Stimulated activated CD8-positive, alpha-beta memory T cell treated with anti-CD3 and anti-CD28 coated beads, Interleukin-15, amount 100 ng/mL, for 4 hours (primary cell): ENCODE data around the gene MAS1L.

Experiments used
- DNase-seq, 2 donors: peaks; one replicate each; pipeline ENCODE4 v3.0.0-alpha.2; 2020; ENCODE audit warnings: low read depth in 2 of 2

The MAS1L gene, protein sequence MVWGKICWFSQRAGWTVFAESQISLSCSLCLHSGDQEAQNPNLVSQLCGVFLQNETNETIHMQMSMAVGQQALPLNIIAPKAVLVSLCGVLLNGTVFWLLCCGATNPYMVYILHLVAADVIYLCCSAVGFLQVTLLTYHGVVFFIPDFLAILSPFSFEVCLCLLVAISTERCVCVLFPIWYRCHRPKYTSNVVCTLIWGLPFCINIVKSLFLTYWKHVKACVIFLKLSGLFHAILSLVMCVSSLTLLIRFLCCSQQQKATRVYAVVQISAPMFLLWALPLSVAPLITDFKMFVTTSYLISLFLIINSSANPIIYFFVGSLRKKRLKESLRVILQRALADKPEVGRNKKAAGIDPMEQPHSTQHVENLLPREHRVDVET

DNA sequence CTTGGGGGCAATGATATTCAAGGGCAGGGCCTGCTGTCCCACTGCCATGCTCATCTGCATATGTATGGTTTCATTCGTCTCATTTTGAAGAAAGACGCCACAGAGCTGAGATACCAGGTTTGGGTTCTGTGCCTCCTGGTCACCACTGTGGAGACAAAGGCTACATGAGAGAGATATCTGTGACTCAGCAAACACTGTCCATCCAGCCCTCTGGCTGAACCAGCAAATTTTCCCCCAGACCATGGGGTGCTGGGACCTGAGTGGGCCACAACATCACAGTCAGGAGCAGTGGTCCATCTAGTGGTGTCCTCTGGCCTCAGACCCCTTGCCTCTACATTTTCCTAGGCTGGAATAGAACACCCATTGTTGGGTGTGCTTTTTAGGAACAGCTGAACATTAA, at the start of gene MAS1L:
Gene MAS1L (minus strand): TSS at position 297 of the 400 bp plus-strand sequence. CDS start 54 bp downstream, at position 243.
- DNase-seq: no peak

DNA sequence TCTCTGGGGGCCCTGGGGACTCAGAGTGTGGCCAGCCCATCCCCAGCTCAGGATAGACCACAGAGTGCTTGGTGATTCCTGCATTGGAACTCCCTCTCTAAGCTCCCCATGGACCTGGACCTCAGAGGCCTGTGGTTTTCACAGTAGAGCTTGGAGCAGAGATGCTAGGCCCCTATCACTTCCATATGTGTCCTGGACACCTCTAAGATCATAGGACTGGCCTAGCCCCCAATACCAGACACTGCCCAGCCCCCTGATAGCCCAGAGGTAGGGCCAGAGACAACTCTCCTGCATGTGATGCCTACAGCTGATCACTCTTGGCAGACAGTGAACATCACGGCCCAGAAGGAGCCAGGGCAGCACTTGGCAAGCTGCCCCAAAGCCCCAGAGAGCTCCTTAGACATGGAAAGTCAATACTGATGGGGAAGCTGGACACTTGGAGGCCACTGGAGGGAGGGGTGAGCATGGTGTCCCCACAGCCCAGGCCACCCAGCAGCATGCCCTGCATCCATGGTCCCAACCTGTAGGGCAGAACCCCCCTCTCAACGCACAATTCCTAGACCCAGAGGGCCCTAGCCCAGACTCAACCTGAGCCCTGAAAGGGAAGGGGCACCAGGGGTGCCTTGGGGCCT, 44.7 kb upstream of the MAS1L start:
- no peak for DNase-seq

DNA sequence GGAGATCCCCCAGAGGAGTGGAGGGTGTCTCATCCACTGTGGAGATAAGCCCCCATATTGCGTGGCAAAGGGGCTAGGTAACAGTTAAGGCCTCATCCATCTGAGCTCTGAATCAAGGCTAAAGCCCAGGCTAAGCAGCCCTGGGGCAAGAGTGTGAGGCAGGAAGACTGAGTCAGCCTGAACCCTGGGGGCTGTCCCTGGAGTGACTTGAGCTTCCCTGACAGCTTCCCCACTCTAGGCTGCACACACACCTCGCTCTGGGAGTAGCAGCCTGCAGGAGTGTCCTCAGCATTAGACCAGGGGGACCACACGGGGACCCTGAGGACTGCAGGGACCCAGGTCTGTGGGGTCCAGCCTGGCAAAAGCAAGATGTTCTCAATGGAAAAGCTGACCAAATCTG, 43.9 kb upstream of the MAS1L start:
- no peak for DNase-seq

DNA sequence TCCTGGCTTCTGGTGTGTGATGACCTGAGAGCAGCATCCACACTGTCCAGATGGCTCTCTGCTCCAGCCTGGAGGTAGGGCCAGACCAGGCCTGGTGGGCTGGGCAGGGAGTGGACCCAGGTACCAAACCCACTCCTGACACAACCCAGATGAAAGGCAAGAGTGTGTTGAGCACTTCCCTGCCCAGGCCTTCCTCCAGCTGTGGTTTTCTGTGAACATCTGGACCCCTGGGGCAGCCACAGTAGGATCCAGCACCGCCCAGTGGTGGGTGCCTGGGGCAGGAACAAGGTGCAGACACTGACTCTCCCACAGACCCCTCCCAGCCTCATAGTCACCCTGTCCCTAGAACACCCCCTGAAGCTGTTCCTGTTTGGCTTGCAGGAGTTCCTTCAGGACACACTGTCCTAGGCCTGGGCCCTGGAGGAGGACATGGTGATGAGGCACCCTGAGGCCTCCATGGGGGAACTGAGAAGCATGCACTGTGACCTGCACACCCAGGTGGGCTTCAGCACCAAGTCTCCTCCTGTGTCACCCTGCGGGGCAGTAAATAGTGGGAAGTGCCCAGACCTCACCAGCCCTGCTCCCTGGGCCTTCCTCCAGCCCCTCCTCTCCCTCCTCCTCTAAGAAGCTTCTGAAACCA, 43.0 kb upstream of the MAS1L start:
- DNase-seq: no peak

DNA sequence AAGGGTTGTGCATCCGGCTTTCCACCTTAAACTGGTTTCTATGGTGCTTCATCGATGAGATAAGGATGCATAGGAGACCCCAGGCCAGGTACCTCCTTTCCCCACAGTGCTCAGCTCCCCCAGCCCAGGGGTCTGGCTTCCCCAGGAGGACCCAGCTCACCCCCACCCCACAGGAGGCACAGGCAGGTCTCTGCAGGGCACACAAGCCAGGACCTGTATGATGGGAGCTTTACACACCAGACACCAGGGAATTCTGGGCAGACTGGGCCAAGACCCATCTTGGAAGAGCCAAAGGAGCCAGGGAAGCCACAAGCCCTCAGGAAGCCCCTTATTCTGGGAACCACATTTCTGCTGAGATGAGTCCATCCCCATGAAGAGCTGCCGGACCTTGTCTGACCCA, 42.2 kb upstream of the MAS1L start:
- DNase-seq: no peak

DNA sequence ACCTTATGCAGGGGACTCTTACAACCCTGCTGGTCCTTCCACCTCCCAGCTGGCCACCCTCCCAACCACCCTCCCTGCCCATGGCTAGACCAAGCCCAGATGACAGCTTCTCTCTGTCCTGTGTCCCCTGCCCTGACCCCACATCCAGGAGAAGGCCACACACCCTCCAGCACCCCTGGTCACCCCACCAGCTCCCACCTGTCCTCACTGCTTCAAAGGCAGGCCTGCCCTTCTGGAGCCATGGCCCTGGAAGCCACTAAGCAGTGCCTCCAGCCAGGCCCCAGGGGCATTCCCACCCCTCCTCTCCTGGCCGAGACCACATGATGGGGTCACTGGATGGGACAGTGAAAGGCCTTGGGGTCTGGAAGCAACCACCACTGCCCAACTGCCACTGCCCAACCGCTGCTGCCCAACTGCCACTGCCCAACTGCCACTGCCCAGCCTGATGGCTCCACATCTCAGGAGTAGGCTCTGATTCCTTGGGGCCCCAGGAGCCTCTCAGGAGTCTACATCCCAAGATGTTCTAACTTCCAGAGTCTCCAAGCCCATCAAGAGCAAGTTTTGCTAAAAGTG, 41.3 kb upstream of the MAS1L start:
- DNase-seq: no peak

DNA sequence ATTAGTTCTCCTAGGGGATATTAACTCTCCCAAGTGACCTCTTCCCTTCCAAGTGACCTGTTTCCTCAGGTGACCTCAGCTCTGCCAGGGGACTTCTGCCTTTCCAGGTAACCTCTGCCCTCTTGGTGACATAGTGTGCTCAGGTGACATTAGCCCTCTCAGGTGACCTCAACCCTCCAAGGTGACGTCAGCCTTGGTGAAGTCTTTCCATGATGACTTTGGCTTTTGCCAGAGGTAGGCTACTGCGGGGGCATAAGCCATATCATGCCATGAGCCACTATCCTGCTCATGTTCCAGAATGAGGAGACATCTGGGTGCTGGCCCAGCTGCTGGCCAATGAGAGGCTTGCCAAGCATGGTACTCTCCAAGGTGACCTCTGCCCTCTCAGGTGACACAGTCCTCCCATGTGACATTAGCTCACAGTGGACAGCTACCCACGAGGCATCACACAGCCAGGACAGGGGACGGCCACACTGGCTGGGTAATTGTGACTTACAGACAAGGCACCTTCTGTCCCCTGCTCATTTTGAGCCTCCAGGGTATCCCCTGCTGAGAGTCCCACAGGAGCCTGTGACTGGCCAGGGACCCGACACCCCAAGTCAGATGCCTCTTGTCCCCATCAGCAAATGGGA, 40.7 kb upstream of the MAS1L start:
- no peak for DNase-seq

DNA sequence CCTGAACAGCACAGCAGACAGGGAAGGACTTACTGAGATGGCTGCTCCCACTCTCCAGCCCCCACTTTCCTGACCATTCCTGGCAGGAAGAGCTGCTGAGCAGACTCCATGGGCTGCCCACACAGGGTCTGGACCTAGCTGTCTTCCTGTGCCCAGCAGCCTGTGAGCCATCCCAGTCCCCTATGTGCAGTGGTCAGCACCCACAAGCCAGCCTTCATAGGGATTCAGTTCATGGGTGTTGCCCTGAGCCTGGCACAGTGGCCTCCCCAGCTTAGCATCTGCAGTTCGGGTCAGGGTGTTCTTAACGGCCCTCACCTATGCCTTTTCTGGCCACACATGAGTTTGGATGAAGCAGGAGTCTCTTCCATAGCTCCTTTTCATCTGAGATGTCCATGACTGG, 39.8 kb upstream of the MAS1L start:
- no peak for DNase-seq

DNA sequence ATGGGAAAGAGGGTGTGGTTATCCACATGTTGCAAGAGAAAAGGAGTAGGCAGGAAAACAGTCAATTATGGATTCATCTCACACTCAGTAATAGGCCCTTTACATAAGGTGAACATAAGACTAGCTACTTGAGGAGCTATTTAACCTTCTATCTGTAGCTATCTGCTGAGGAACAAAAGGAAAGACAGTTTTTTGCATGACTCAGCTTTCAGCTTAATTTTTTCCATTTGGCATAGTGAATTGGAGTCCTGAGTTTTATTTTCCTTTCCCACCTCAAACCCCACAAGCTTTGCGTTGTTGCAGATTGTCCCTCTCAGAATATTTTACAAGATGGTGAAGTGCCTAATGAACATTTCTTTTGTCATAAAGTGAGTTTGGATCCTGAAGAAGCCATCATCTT, 39.4 kb upstream of the MAS1L start:
- DNase-seq: no peak

DNA sequence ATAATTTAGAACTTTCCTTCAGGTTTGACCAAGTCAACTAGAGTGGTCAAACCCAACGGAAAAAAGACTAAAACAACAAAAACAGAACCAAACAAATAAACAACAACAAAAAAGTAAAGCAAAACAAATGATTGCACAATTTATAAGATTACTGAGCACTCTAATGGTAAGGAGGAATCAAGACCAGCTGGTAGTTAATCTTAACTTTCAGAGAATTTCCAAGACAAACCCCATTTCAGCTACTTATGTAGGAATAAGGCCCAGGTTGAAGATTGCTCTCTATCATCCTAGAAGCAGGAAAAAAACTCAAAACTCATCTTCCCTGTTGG, 37.5 kb upstream of the MAS1L start:
- DNase-seq: no peak

DNA sequence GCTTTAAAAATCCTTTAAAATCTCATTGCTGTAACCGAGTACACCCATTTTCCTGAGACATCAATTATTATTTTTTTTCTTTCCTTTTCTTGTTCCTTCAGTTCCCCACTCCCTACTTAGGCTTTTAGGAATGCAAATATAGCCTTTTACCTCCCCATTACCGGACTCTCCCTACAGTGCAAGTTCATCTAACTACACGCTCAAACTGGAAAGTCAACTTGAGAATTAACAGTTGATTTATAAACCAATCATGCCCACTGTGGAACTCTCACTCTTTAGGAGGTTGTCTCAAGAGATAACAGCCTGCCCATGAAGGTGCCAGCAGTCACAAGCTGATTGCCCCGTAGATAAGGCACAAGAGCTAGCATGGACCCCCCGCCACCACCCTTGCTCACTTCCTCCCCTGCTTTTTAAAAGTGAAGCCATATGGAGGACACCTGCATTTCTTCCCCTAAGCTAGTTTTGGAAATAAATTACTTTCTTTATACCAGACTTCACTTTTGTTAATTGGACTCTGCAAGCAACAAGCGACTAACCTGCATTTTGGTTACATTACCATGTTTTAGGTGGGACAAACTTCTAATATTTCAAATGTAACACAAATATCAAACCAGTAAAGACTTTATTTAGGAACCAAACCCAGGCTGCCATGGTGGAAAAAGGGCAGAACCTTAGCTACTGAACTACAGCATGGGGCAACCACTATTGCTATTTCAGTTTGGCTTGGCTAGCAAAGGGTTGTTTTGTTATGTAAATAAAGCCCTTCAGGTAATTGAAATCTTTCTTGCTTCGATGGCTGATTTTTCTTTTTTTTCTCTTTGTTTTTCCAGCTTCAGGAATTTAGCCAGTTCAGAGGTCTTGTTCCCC, 36.9 kb upstream of the MAS1L start:
- DNase-seq: no peak

DNA sequence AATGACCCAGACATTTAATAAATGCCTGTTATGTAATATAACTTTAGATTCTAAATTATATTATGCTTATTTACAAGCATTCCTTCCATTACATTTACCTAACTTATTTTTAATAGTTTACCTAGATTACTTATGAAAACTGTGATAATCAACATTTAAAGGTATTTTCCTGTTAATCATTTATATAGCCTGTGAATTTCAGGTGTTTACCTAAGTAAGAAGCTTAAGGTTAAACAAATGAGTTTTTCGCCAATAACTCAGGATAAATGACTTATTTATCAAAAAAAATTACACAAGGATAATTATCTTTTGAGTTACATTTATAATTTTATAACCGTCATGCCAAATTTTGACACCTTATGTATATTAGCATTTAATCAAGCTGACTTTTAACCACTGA, 36.3 kb upstream of the MAS1L start:
- no peak for DNase-seq

DNA sequence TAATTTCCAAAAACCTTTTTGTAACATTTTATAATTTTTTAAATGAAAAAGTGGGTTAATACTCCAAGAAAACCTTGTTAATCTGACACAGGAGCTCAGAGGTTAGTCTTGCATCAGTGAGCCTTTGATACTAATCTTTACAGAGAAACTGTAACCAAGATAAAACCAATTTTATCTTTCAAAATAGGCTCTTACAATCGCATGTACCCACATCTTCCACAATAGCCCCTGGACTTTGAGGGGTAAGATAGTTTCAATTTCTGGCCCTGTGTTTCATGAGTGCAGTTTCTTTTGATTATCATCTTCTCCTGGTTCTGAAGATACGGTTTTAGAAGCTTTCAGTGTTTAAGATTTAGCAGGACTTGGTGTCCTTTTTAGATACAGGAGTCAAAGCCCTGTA, 34.5 kb upstream of the MAS1L start:
- no peak for DNase-seq

DNA sequence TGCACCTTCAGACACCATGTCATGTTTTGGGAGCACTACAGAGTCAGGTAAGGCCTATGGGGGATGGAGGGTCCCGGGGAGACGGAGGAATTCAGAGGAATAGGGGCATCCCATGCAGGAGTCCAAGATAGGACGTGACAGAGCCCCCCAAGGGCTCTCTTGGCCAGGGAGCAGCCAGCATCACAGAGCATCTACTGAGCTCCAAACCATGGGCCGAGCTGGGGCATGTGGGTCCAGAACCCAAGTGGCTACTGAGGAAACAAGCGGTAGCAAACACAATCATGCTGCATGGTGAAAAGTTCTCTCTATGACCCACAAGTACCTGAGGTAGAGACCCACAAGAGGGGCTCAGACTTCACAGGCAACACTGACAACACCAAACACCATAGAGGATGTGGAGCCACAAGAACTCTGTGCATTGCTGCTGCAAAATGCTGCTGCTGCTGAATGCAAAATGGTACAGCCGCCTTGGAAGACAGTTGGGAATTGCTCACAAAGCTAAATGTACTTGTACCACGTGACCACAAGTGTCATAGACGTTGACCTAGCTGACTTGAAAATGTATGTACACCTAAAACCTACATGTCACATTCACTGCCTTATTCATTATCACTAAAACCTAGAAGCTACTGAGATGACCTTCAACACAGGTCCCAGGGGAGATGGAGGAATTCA, 33.4 kb upstream of the MAS1L start:
- no peak for DNase-seq

DNA sequence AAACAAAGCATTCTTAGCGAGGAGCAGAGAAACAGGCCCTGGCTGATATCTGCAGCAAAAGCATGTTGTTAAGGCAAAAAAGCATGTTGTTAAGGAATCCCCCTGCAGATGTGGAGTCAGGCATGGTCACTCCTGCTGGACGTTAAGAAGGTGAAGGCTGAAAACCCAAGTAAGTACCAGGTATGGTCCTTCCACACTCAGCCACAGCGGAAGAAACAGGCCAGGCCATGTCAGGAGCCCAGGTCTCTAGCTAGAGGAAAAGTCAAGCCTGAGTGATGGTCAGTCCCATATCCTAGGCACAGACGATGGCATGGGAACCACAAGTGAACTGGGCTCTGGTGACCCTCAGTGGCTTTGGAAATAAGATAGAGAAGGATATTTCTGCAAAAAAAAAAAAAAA, 32.5 kb upstream of the MAS1L start:
- no peak for DNase-seq

DNA sequence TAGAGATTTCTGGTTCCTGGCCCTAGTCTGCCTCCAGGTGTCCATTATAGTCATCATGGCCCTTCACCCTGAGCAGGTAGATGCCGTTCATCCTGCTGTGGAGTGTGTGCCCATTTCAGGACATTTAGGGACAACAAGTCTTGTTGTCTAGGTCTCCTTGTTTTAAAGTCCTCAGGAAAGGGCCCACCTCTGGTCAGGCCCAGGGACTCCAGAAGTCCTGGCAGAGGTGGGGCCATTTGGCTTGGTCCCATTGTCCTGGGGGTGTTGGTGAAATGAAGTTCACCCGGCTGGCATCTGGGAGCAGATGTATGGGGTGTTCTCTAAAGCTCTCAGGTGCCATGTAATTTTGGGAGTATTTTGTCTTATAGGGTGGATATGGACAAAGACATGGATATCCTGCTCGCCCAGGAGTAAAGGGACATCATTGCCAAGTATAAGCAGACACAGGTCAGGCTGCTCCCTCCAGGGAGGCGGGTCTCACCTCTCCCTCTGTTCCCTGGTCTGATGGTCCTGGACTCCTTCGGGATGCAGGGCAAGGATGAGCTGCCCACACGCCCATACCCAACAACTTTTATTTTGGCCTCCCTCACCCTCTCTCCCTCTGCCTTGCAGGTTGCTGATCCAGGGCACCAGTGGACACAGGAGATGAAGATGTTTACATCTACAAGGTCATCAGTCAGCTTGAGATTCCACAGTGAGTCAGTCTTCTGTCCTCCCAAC, 31.7 kb upstream of the MAS1L start:
- DNase-seq: no peak

DNA sequence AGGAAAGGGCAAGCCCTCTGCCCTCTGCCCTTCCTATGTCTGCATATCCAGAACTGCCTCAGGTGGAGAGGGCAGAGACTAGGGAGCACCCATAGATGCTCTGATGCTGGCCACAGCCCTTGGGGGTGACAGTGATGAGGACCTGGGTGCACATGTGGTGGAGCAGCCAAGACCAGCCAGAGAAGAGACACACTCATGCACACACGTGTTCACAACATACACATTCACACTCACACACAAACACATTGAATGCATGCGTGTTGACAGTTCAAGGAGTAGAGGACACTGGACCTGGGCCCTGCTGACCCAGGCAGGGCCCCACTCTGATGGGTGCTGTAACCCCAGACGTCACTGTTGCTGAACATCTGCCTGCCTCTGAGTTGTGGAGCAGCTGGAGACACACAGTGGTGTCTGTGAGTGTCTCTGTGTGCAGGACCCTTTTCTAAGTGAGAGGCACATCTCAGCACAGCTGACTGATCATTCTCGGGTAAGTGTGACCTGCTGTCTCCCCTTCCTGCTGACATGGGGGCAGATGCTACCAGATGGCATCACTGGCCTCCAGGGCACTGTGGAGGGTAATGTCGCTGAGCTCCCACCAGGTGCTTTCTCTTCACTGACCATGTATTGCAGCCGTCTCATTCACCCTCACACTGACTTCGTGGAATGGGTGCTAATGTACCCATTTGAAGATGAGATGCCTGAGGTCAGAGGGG, 30.1 kb upstream of the MAS1L start:
- DNase-seq: no peak

DNA sequence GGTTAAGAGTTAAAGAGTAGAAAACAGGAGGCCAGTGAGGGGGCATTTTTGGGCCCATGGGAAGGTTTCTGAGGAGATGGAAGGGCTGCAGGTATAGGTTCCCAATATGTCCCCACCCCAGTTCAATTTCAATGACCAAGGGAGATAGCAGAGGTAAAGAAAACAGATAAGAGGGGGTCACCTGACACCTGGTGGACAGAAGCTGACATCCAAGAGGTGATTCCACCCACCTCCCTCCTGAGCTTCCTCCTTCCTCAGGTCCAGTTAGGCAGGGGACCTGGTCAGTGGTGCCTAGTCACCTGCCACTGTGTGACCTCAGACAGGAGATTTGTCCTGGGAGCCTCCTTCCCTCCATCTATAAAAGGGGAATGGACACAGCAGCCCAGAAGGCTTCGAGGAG, 29.5 kb upstream of the MAS1L start:
- no peak for DNase-seq

DNA sequence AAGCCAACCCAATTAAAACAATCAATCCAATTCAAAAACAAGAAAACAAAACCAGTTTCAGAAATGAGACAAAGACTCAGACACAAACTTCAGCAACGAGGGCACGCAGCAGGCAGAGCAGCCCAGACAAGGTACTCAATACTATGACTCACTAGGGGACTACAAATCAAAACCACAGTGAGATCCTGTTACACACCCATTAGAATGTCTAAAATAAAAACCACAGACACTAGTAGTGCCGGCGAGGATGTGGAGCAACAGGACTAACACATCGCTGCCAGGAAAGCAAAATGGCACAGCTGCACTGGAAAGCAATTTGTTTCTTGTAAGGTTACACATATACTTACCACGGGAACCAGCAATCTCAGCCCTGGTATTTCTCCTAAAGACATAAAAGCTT, 28.4 kb upstream of the MAS1L start:
- DNase-seq: no peak
